Stimulated activated naive CD8-positive, alpha-beta T cell treated with anti-CD3 and anti-CD28 coated beads, Interleukin-15, Interleukin-2, amounts not matched to agents 100 ng/mL and 50 ng/mL, for 24 hours (primary cell): ENCODE results near the gene MATN3.

Source experiments
- H3K27ac Mint-ChIP-seq: one replicate; pipeline ENCODE4 v1.8.0; 2021; ENCODE audit warnings: mild to moderate bottlenecking, mixed read lengths
- H3K27me3 Mint-ChIP-seq: one replicate; pipeline ENCODE4 v1.8.0; 2021; ENCODE audit warnings: mixed read lengths
- H3K36me3 Mint-ChIP-seq: one replicate; pipeline ENCODE4 v1.8.0; 2021; ENCODE audit warnings: low read depth, mixed read lengths
- H3K4me1 Mint-ChIP-seq: one replicate; pipeline ENCODE4 v1.8.0; 2021; ENCODE audit warnings: low read depth, mixed read lengths
- H3K4me3 Mint-ChIP-seq: one replicate; pipeline ENCODE4 v1.8.0; 2021; ENCODE audit warnings: mild to moderate bottlenecking, mixed read lengths
- H3K9me3 Mint-ChIP-seq: one replicate; pipeline ENCODE4 v1.8.0; 2021; ENCODE audit warnings: mixed read lengths

Gene MATN3

GRCh38 chr2:19944205-19944845, 68.1 kb downstream of the MATN3 start:
- H3K4me3 Mint-ChIP-seq, result no peak overlapping the region
- no peak overlapping the region for H3K27ac Mint-ChIP-seq
- H3K4me1 Mint-ChIP-seq, result no peaks in the 10 kb centered on the region
- peaks cover 45% of the 10 kb centered on the region for H3K36me3 Mint-ChIP-seq
- no peaks in the 10 kb centered on the region for H3K9me3 Mint-ChIP-seq
- no peaks in the 10 kb centered on the region for H3K27me3 Mint-ChIP-seq

- H3K9me3 Mint-ChIP-seq, result no peaks in the 10 kb centered on the region
- peaks cover 46% of the 10 kb centered on the region for H3K36me3 Mint-ChIP-seq
- H3K27me3 Mint-ChIP-seq, result no peaks in the 10 kb centered on the region
- H3K4me3 Mint-ChIP-seq, result no peak overlapping the region
- H3K4me1 Mint-ChIP-seq, result no peaks in the 10 kb centered on the region
- no peak overlapping the region for H3K27ac Mint-ChIP-seq
Observed at GRCh38 chr2:19943189-19943588, 69.3 kb downstream of the MATN3 start.

DNA sequence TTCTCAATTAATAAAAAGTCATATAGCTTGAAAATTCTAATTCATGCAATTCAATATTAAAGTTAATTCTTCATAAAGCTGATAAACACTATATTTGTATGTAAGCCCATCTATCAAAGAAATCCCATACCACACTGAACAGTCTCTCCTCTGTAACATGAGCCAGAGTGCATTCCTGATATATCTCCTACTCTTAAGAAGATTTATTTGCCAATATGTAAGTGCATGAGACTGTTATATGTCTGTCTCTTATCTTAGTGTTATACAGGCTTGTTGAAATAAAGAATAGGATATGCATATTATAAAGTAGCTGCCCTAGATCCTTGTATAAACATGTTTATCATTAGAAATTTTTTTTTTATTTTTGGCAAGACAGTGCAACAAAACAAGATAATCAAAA, 70.3 kb downstream of the MATN3 start:
- no peaks in the 10 kb centered on the region for H3K27me3 Mint-ChIP-seq
- H3K4me1 Mint-ChIP-seq, result no peaks in the 10 kb centered on the region
- no peak overlapping the region for H3K4me3 Mint-ChIP-seq
- peaks cover 56% of the 10 kb centered on the region for H3K36me3 Mint-ChIP-seq
- no peak overlapping the region for H3K27ac Mint-ChIP-seq
- H3K9me3 Mint-ChIP-seq, result no peaks in the 10 kb centered on the region
